HG03175 (cell line): ENCODE data around the gene F8.
"Not testable (repeated sequence)": the region's sequence is repeated elsewhere in the genome, so short reads cannot be mapped to it uniquely, and the experiment has no call there.

Experiments used
- ATAC-seq: cut with Tn5 transposase; IDR thresholded peaks from one replicate; pipeline ENCODE4 v1.9.1; 2021; ENCODE audit warnings: mild to moderate bottlenecking, moderate library complexity; ENCODE audit not compliant: unreplicated experiment

Gene F8

DNA sequence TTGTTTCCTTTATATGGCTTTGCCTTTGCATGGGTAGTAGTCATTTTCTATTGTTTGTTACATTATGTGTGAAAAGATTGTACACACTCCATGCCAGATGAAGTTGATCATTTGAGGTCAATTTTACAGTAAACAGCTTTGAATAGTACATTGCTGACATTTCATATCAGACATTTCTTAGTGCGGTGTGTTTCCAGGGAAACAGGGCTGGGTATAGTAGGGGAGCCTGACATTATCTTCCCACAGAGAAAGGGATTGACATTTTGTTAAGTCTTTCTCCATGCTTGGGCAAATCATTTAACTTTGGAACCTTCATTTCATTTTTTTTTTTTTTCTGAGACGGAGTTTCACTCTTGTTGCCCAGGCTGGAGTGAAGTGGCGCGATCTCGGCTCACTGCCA, 9.1 kb upstream of the F8 start:
- no peak for ATAC-seq

DNA sequence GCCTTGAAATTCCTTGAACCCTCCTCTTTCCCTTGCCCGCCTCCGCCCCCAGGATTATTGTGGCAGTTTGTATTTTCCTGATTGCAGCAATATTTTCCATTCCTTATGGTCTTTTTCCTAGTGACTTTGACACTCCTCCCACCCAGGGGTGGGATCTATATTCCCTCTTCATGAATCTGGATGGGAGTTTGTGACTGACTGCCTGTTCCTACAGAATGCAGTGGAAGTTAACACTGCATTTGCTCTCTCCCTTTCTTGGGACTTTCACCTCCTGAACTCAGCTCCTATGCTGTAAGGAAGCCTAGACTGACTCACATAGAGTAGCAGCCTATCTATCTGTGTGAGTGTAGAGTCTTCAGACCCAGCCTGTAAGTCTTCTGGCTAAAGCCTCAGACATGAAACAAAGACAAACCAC, 6.4 kb upstream of the F8 start:
- ATAC-seq = no peak

DNA sequence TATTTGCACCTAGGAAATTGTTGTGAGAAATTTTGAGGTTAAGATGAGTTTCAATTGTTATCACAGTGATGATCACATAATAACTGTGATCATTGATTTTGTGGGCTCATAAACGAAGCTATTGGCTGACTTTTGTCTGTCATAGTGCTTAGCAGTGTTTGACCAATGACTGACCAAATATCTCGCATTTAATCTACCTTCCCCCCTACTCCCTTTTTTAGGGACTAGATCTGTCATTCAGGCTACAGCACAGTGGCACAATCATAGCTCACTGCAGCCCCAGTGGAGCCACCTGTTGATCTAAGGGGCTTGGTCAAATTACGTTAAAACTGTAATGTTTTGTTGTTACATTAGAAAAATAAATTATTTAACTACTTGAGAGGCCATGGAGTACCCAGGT, 5.6 kb upstream of the F8 start:
- ATAC-seq = no peak

DNA sequence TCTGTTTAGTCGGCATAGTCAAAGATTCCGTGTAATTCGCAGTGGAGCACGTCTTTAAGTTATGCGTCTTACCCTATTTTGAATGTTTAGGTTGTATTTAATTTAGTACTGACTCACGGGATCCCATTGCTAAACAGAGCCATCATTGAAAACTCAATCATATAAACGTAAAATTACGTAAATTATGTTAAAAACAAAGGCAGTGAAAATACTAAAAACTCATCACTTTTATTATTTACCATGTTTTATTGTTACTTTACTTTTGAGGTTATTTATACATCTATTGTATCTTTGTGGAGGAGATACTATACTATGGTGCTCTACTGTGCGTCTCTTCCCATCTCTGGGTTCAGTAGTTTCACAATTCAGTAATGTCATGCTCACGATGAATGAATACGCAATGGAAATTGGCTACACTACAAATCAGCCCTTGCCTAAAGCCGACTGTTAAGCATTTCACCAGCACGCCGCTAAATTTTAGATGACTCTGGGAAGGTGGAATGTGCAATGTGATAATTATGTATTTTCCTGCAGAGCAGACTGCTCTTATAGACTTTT, 5.1 kb upstream of the F8 start:
- ATAC-seq = no peak

DNA sequence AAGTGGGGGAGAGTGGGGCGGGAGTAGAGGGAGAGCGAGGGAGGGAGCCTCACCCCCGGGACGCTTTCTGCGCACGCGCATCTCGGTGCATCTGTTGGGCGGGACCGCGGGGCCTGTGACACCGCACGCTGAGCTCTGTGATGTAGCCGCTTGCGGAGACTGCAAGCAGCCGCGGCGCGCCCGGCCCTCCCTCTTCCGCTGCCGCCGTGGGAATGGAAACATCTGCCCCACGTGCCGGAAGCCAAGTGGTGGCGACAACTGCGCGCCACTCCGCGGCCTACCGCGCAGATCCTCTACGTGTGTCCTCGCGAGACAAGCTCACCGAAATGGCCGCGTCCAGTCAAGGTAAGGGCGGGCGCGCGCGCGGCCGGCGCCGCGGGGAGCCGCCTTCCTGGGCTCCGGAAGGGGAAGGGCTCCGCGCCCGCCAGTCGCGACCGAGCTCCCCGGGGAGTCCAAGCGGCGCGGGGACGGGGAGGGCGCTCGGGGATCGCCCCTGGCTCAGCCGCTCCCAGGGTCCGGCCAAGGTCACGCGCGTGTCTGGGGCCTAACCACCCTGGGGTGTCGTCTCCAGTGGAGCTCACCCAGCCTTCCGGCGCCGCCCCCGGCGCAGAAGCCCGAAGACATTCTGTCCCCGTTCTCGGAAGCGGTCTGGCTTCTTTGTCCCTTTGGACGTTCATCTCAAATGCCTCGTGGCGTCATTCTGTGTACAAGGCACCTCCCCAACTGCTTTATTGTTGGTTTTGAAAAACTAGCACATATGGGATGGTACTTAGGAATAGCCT, 4.4 kb upstream of the F8 start, which contains the start of gene FUNDC2:
FUNDC2 (plus strand) TSS at position 118 of the 782 bp plus-strand sequence; CDS start at position 213, 95 bp downstream.
- ATAC-seq = peak; percentile 91

DNA sequence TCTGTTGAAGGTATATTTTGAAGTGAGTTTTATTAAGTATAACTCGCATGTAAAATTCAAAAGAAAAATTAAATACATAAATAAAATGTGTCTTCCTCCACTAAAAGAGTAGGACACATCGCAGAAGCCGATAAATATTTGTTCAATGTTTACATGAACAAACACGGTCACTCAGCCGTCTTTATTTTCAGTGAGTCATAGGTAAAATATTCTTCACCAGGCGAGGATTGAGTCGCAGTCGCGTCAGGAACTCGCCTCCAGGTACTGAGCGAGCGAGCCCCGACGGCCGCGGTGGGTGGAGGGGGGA, 3.9 kb upstream of the F8 start:
- ATAC-seq = no peak

DNA sequence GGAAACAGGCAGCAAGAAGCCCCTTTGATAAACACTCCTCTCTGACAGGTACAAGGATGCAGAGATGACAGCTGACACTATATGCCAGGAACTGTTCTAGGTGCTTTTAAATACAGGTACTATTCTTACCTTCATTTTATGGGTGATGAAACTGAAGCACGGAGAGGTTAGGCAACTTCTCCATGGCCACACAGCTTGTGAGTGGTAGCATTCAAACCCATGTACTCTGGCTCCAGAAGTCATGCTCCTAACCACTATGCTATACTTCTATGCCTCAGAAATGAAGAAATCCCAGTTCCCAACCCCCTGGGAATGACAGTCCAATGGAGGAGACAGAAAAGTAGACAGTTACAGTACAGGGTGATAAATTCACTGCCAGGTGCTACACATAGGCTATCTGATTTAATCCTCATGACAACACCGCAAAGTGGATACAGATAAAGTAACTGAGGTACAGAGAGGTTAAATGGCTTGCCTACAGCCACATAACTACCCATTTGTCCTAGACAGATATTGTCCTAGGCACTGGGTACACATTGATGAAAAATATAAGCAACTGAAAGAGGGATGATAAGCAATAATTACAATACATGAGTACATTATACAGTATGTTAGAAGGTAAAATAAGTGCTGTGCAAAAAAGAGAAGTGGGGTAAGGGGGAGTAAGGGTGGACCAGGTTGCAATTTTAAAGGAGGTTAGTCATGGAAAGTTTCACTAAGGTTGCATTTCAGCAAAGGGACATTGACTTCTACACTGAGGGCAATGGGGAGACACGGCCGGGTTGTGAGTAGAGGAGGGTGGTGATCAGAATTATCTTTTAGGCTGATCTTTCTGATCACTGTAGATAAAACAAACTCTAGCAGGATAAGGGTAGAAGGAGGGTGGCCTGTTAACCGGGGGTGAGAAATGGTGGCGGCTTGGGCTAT, 1.6 kb upstream of the F8 start:
- ATAC-seq = no peak

DNA sequence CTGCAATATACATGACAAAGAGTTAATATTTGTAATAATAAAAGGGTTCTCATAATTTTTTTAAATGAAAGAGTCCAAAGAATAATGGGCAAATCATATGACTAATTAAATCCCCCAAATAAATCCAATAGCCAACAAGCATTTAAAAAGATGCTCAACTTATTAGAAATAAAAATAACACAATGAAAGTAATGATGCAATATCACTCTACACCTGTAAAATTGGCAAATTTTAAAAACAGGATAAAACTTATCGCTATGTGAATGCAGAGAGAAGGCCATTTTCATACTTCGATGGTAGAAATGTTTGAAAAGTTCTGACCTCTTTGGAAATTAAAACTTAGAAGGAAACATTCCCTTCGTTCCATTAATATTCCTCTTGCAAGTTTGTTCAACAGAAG, 1.9 kb downstream of the F8 start:
- no peak for ATAC-seq

DNA sequence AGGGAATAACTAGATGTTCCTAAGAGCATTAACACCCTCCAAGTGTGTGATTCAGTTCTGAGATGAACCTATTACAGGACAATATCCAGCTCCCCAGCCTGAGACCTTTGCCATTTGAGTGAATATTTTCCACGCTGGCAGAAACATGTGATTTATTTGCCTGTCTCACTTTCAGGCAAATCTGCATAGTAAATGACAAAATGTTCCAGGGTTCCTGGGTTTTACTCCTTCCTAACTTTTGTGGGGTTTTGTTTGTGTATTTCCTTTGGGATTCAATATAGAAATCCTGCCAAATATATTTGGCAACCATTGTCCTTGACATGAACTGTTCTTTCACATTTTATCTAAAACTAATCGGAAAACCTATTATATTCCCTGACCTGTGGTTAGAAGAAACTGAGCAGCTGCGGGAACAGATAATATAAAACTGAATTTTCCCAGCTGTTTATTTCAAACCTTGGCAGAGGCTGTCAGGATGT, 12.5 kb downstream of the F8 start:
- ATAC-seq = no peak

DNA sequence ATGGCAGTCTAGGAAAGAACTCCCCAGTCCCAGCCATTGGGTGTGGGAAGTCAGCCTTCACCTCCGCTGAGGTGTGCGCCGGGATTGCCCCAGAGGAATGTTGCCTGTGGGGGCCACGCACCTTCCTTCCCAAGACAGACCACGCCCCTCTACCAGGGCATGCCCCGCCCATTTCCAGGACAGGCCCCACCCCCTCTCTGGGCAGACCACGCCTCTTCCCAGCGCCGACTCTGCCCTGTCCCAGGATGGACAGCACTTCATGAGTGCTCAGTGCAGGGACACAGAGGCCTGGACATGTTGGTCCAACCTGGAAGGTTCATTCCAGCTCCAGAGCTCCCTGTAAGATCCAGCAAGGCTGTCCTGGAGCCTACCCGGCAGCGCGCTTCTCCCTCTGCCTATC, 13.9 kb downstream of the F8 start:
- not testable (repeated sequence) for ATAC-seq

DNA sequence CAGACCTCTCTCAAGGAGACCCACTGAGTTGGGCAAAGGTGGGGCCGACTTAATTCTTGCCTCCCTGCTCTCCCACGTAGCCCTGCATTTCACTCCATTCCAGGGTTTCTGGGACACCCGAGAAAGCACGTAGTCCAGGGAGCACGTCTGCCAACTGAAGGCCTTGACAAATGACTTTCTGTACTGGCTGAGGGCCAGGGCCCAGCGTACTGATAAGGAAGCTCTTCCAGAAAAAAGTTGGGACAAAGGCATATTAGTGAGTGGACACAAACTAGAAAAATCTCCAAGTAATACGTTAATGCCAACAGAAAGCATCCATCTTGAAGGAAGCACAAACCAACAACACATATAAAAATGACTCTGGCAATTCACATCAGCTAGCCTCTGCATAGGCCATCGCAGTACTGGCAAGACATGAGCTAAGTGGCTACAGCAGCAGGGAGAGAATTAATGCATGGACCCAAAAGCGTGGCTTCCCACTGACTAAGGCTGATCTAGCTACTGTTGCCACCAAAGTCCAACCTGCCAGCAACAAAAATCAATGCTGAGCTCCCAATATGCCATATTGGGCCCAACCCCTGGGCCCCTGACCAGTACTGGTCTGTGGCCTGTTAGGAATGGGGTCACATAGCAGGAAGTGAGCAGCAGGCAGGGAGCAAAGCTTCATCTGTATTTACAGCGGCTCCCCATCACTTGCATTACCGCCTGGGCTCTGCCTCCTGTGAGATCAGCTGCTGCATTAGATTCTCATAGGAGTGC, 15.4 kb downstream of the F8 start:
- ATAC-seq = not testable (repeated sequence)

DNA sequence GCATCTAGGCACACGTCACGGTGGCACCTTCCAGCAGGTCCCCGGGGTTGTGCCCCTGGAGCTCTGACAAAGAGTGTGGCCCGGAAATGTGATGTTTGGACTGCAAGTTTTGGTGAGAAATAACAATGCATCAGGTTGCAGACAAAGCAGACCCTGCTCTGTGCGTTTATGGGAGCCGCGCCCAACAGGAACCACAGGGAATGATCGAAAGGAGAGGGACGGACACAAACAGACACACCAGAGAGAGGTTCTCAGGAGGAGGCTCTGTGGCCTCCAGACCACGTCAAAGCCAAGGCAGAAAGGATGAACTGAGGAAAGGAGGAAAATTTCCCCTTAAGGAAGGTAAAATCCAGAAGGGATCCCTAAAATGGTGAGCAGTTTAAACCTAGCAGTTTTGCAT, 16.1 kb downstream of the F8 start:
- ATAC-seq = not testable (repeated sequence)

DNA sequence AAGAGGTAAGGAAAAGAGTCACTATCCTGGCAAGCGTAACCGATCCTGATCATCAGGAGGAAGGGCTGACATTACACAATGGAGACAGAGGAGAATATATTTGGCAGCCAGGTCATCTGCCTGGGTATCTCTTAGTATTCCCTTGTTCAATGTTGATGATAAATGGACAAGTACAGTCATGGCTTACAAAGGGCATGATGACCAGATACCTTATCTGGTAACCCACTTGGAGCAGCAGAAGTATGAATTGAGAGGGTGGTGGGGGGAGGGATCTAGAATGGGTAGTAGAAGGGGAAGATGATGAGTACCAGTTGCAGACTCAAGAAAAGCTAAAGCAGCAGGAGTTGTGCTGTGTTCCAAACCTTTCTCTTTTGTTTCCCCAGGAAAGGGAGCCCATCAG, 17.3 kb downstream of the F8 start:
- no peak for ATAC-seq

DNA sequence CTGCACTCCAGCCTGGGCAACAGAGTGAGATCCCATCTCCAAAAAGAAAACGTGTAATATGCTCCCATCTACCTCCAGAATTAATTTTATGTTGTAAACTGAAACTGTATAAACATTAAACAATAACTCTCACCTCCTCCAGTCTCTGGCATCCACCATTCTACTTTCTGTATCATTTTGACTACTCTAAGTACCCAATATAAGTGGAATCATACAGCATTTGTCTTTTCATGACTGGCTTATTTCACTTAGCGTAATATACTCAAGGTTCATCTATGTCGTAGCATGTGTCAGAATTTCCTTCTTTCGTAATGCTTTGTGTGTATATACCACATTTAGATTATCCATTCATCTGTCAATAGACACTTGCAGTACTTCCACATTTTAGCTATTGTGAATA, 20.6 kb downstream of the F8 start:
- ATAC-seq = no peak

DNA sequence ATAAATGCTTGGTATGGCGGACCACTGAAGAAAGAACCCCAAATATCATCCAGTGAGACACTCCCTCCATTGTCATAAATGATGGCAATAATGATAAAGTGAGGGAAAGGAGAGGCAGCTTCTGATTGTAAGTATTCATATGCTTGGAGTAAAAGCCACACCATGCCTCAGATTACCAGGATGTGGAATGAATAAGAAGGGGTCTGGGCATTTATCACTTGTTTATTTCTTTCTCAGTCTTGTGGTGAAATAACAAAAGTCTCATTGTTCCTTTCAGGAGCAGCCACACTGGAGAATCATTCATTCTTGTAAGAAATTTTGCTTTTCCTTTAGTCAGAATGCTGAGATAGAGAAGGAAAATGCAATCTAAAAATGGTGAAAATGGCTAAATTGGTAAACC, 21.7 kb downstream of the F8 start:
- ATAC-seq = no peak

DNA sequence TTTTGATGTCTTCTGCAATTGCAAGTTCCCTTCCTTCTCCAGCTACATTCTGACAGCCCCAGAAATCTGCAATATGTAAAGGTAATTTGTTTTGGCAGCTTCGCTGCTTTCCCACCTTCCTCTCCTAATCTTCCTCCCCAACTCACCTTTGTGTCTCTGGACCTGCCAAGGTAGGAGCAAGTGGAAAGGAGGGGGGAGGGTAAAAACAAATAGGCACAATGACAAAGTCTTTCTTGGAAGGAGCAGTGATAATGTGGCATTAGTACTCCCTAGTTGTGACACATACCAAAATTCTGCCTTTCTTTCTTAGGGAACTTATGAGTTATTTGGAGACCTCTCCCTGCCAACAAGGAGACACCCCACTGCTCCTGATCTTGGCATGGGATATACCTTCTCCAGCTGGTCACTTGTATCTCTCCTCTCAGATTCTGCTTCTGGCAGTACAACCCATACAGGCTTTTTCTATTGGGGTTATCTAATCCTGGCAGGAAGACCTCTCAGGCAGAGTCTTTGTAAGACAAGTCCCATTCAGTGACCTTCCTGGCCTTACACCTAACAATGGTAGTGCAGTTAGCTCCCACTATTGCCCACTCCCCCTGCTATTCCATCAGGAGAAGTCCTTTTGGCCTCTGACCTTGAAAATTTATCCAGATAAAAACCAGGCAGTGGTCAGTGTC, 24.2 kb downstream of the F8 start:
- ATAC-seq = no peak

DNA sequence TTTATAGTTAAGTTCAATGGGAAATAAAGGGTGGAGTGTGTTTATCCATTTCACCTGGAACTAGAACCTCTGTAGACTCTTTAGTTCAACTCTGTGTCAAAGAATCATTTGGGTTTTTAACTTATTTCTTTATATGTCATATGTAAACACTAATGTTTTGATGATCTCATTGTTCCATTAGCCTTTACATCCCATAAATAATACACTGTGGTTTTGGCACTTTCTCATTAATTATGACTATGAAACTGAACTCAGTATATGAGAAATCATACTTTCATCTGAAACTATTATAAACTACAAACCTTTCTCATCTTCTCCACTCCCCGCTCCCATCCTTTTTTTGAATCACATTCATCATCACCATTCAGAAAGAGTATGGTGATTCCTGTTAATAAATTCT, 31.0 kb downstream of the F8 start:
- no peak for ATAC-seq

DNA sequence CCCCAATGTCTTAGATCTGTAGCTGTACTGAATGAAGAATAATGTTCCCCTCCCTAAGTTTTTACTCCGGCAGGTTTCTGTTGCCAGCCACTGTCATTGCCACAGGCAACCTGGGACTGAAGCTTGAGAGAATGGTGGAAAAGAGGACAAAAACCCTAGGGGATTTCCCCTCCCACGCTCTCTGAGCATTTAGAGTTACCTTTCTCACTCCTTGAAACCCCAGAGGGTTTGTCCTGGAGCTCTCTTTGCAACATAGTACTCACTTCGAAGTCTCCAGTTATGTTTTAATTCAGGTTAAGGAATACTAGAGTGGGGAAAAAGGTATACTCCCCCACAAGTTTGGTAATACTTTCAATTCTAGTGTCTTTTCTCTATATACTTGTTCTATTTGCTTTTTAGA, 31.5 kb downstream of the F8 start:
- ATAC-seq = no peak

DNA sequence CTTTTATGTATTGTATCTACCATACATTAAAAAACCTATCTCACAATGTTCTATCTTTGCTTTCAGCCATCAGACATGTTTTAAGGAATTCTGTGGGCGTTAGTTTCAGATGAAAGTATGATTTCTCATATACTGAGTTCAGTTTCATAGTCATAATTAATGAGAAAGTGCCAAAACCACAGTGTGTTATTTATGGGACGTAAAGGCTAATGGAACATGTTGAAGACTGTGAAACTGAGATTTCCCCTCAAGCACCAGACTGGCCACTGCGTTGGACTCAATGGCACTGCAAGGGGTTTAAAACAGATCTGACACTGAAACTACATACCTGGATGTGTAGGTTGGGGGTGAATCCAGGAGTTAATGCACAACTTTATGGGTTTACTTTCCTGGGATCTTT, 32.0 kb downstream of the F8 start:
- ATAC-seq = no peak

DNA sequence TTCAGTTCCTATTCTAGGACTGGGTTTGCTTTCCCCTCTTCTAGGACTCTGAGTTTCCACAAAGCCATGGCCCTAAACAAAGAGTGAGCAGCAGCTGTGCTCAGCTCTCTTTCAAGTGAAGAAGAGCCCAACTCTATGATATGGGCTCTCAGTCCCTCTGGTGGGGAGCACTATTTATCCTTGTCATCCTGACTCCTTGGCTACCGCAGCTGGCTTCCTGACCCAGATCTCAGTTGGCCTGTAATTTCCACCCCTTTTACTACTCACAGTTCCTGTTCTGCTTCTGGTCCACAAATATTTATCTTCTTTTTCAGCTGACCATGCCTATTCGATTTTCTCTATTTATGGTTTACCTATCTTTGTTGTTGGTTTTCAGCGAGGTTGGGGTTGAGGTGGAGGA, 33.8 kb downstream of the F8 start:
- no peak for ATAC-seq
